Measurements from ENCODE around the gene AGPAT3.

Gene AGPAT3

GRCh38 chr21:44019568-44019958, 154.5 kb downstream of the AGPAT3 start:
- Histone ChIP-seq H4K8ac (ENCODE audit: low read depth, low read length) (no peak overlapping the region), H3K9ac (ENCODE audit: low read depth, low read length, poor library complexity) (no peak overlapping the region), H2BK5ac (ENCODE audit: low read length) (no peak overlapping the region), H3K4me3 (ENCODE audit: low read length in 2 of 2) (no peak overlapping the region), H3K36me3 (replicated peaks in 1 of 2; ENCODE audit: control insufficient read depth in 2 of 2, insufficient read depth in 2 of 2, low read length in 2 of 2) (peaks cover 0 to 8% of the 10 kb centered on the region in 2 donors), H3K4me2 (ENCODE audit: insufficient read depth, low read length, poor library complexity, severe bottlenecking) (no peak overlapping the region), H4K91ac (ENCODE audit: low read depth, low read length, poor library complexity) (no peak overlapping the region), H3K9me3 (replicated peaks in 1 of 2; ENCODE audit: control insufficient read depth in 2 of 2, insufficient read depth in 1 of 2, low read depth in 1 of 2, low read length in 2 of 2) (no peaks in the 10 kb centered on the region), H3K18ac (ENCODE audit: low read length) (no peak overlapping the region), H3K27ac (replicated peaks; ENCODE audit: low read length) (no peak overlapping the region), H3K27me3 (ENCODE audit: control insufficient read depth in 3 of 3, insufficient read depth in 3 of 3, low read depth in 1 of 3, low read length in 3 of 3) (no peaks in the 10 kb centered on the region), H3K23ac (ENCODE audit: low read depth, low read length, poor library complexity) (no peak overlapping the region), H2AFZ (ENCODE audit: low read length) (no peak overlapping the region), H3K4ac (ENCODE audit: low read length) (no peak overlapping the region), H3K79me1 (ENCODE audit: low read depth, low read length) (no peaks in the 10 kb centered on the region), H2AK5ac (ENCODE audit: low read depth, low read length) (no peak overlapping the region), H2BK12ac (ENCODE audit: low read length) (no peak overlapping the region), H3K14ac (ENCODE audit: low read length) (no peak overlapping the region), H3K4me1 (ENCODE audit: control insufficient read depth in 2 of 2, insufficient read depth in 1 of 2, low read depth in 1 of 2, low read length in 2 of 2) (peaks cover 0 to 3% of the 10 kb centered on the region in 2 donors), H2BK15ac (ENCODE audit: low read length) (no peak overlapping the region), H2BK120ac (ENCODE audit: low read depth, low read length) (no peak overlapping the region)
- WGBS, 2 donors (ENCODE audit: extremely low coverage in 2 of 2, insufficient read length in 2 of 2, insufficient replicate concordance in 1 of 2), result no CpG with 5 or more reads among the region's 8 CpGs
- DNase-seq (ENCODE audit: low spot score), result no peak

- WGBS, 2 donors (ENCODE audit: extremely low coverage in 2 of 2, insufficient read length in 2 of 2, insufficient replicate concordance in 1 of 2), result no CpG with 5 or more reads among the region's 4 CpGs
- Histone ChIP-seq H3K4ac (ENCODE audit: low read length) (no peak overlapping the region), H3K4me2 (ENCODE audit: insufficient read depth, low read length, poor library complexity, severe bottlenecking) (no peak overlapping the region)
These were observed 155.5 kb downstream of the AGPAT3 start for GRCh38 chr21:44020551-44020950.

GRCh38 chr21:44021064-44021463, 156.0 kb downstream of the AGPAT3 start:
- Histone ChIP-seq H2BK12ac (ENCODE audit: low read length) (no peak overlapping the region), H3K14ac (ENCODE audit: low read length) (no peak overlapping the region), H2BK5ac (ENCODE audit: low read length) (no peak overlapping the region), H3K9me3 (replicated peaks in 1 of 2; ENCODE audit: control insufficient read depth in 2 of 2, insufficient read depth in 1 of 2, low read depth in 1 of 2, low read length in 2 of 2) (no peaks in the 10 kb centered on the region), H3K18ac (ENCODE audit: low read length) (no peak overlapping the region), H2AK5ac (ENCODE audit: low read depth, low read length) (no peak overlapping the region), H3K4me1 (ENCODE audit: control insufficient read depth in 2 of 2, insufficient read depth in 1 of 2, low read depth in 1 of 2, low read length in 2 of 2) (peaks cover 6 to 14% of the 10 kb centered on the region in 2 donors), H2BK15ac (ENCODE audit: low read length) (no peak overlapping the region), H3K4me2 (ENCODE audit: insufficient read depth, low read length, poor library complexity, severe bottlenecking) (no peak overlapping the region), H4K91ac (ENCODE audit: low read depth, low read length, poor library complexity) (no peak overlapping the region), H3K36me3 (replicated peaks in 1 of 2; ENCODE audit: control insufficient read depth in 2 of 2, insufficient read depth in 2 of 2, low read length in 2 of 2) (peaks cover 0 to 8% of the 10 kb centered on the region in 2 donors), H4K8ac (ENCODE audit: low read depth, low read length) (no peak overlapping the region), H3K79me1 (ENCODE audit: low read depth, low read length) (peaks cover 8% of the 10 kb centered on the region), H3K9ac (ENCODE audit: low read depth, low read length, poor library complexity) (no peak overlapping the region), H2AFZ (ENCODE audit: low read length) (no peak overlapping the region), H2BK120ac (ENCODE audit: low read depth, low read length) (no peak overlapping the region), H3K23ac (ENCODE audit: low read depth, low read length, poor library complexity) (no peak overlapping the region), H3K4ac (ENCODE audit: low read length) (no peak overlapping the region), H3K27me3 (ENCODE audit: control insufficient read depth in 3 of 3, insufficient read depth in 3 of 3, low read depth in 1 of 3, low read length in 3 of 3) (no peaks in the 10 kb centered on the region), H3K4me3 (ENCODE audit: low read length in 2 of 2) (no peak overlapping the region), H3K27ac (replicated peaks; ENCODE audit: low read length) (no peak overlapping the region)
- no CpG with 5 or more reads among the region's 1 CpG for WGBS, 2 donors (ENCODE audit: extremely low coverage in 2 of 2, insufficient read length in 2 of 2, insufficient replicate concordance in 1 of 2)
- no peak for DNase-seq (ENCODE audit: low spot score)

More at GRCh38 chr21:44020551-44020950, 155.5 kb downstream of the AGPAT3 start:
- DNase-seq (ENCODE audit: low spot score), result no peak
- Histone ChIP-seq H3K36me3 (replicated peaks in 1 of 2; ENCODE audit: control insufficient read depth in 2 of 2, insufficient read depth in 2 of 2, low read length in 2 of 2) (peaks cover 0 to 8% of the 10 kb centered on the region in 2 donors), H3K79me1 (ENCODE audit: low read depth, low read length) (peaks cover 5% of the 10 kb centered on the region), H3K4me1 (ENCODE audit: control insufficient read depth in 2 of 2, insufficient read depth in 1 of 2, low read depth in 1 of 2, low read length in 2 of 2) (peaks cover 4 to 9% of the 10 kb centered on the region in 2 donors), H3K23ac (ENCODE audit: low read depth, low read length, poor library complexity) (no peak overlapping the region), H3K9ac (ENCODE audit: low read depth, low read length, poor library complexity) (no peak overlapping the region), H3K14ac (ENCODE audit: low read length) (no peak overlapping the region), H2AFZ (ENCODE audit: low read length) (no peak overlapping the region), H2BK120ac (ENCODE audit: low read depth, low read length) (no peak overlapping the region), H4K91ac (ENCODE audit: low read depth, low read length, poor library complexity) (no peak overlapping the region), H3K9me3 (replicated peaks in 1 of 2; ENCODE audit: control insufficient read depth in 2 of 2, insufficient read depth in 1 of 2, low read depth in 1 of 2, low read length in 2 of 2) (no peaks in the 10 kb centered on the region), H3K27ac (replicated peaks; ENCODE audit: low read length) (no peak overlapping the region), H2BK12ac (ENCODE audit: low read length) (no peak overlapping the region), H3K27me3 (ENCODE audit: control insufficient read depth in 3 of 3, insufficient read depth in 3 of 3, low read depth in 1 of 3, low read length in 3 of 3) (no peaks in the 10 kb centered on the region), H2BK15ac (ENCODE audit: low read length) (no peak overlapping the region), H2AK5ac (ENCODE audit: low read depth, low read length) (no peak overlapping the region), H4K8ac (ENCODE audit: low read depth, low read length) (no peak overlapping the region), H3K18ac (ENCODE audit: low read length) (no peak overlapping the region), H3K4me3 (ENCODE audit: low read length in 2 of 2) (no peak overlapping the region), H2BK5ac (ENCODE audit: low read length) (no peak overlapping the region)

GRCh38 chr21:44024257-44024656, 159.2 kb downstream of the AGPAT3 start:
- Histone ChIP-seq H3K18ac (ENCODE audit: low read length) (no peak overlapping the region), H3K9me3 (replicated peaks in 1 of 2; ENCODE audit: control insufficient read depth in 2 of 2, insufficient read depth in 1 of 2, low read depth in 1 of 2, low read length in 2 of 2) (peaks cover 0 to 7% of the 10 kb centered on the region in 2 donors), H3K4me2 (ENCODE audit: insufficient read depth, low read length, poor library complexity, severe bottlenecking) (no peak overlapping the region), H3K27ac (replicated peaks; ENCODE audit: low read length) (no peak overlapping the region), H2BK15ac (ENCODE audit: low read length) (no peak overlapping the region), H2BK120ac (ENCODE audit: low read depth, low read length) (no peak overlapping the region), H3K4me3 (ENCODE audit: low read length in 2 of 2) (no peak overlapping the region), H3K4me1 (ENCODE audit: control insufficient read depth in 2 of 2, insufficient read depth in 1 of 2, low read depth in 1 of 2, low read length in 2 of 2) (peaks cover 6 to 17% of the 10 kb centered on the region in 2 donors), H2BK5ac (ENCODE audit: low read length) (no peak overlapping the region), H3K27me3 (ENCODE audit: control insufficient read depth in 3 of 3, insufficient read depth in 3 of 3, low read depth in 1 of 3, low read length in 3 of 3) (no peaks in the 10 kb centered on the region), H2AK5ac (ENCODE audit: low read depth, low read length) (no peak overlapping the region), H2BK12ac (ENCODE audit: low read length) (no peak overlapping the region), H3K23ac (ENCODE audit: low read depth, low read length, poor library complexity) (no peak overlapping the region), H3K79me1 (ENCODE audit: low read depth, low read length) (peaks cover 10% of the 10 kb centered on the region), H3K14ac (ENCODE audit: low read length) (no peak overlapping the region), H2AFZ (ENCODE audit: low read length) (no peak overlapping the region), H4K91ac (ENCODE audit: low read depth, low read length, poor library complexity) (no peak overlapping the region), H3K4ac (ENCODE audit: low read length) (no peak overlapping the region), H3K36me3 (replicated peaks in 1 of 2; ENCODE audit: control insufficient read depth in 2 of 2, insufficient read depth in 2 of 2, low read length in 2 of 2) (peaks cover 0 to 3% of the 10 kb centered on the region in 2 donors), H4K8ac (ENCODE audit: low read depth, low read length) (no peak overlapping the region), H3K9ac (ENCODE audit: low read depth, low read length, poor library complexity) (no peak overlapping the region)
- WGBS, 2 donors (ENCODE audit: extremely low coverage in 2 of 2, insufficient read length in 2 of 2, insufficient replicate concordance in 1 of 2), result no CpG with 5 or more reads among the region's 1 CpG
- DNase-seq (ENCODE audit: low spot score), result no peak

All from neuronal stem cell (in vitro differentiated cells).